B cell (primary cell): ENCODE measurements around the gene CCNDBP1.

Source experiments
- CTCF ChIP-seq: fragments of 200-600 bp; IDR thresholded peaks from one replicate; pipeline ENCODE4 v1.8.0; 2022; ENCODE audit warnings: antibody characterized with exemption, mild to moderate bottlenecking
- EZH2 ChIP-seq: IDR thresholded peaks from 2 replicates; pipeline ENCODE4 v1.6.1; 2012; ENCODE audit warnings: borderline replicate concordance, low read depth, mild to moderate bottlenecking, moderate library complexity, low read length; ENCODE audit not compliant: insufficient read depth, poor library complexity, severe bottlenecking

GRCh38 chr15:43243020-43243645 lies 57.9 kb downstream of the CCNDBP1 start:
- TF ChIP-seq CTCF: no peak
- no peak for TF ChIP-seq EZH2
